Breast epithelium (tissue), 3 donors: Measurements from ENCODE around the gene RSRC2.

Experiments used
- CTCF ChIP-seq, 3 donors: fragments of 450-650 bp; IDR thresholded peaks; one replicate each; pipeline ENCODE4 v1.5.1; 2016 to 2017; ENCODE audit warnings: antibody characterized with exemption in 3 of 3, mild to moderate bottlenecking in 3 of 3, moderate library complexity in 3 of 3
- POLR2A ChIP-seq: fragments of 450-650 bp; IDR thresholded peaks from one replicate; pipeline ENCODE4 v1.6.1; 2016; ENCODE audit warnings: antibody characterized with exemption, mild to moderate bottlenecking, moderate library complexity
- POLR2AphosphoS5 ChIP-seq, 3 donors: sonication (generic); formaldehyde crosslinking; IDR thresholded peaks; one replicate each; pipeline ENCODE4 v1.6.1; 2017; ENCODE audit warnings: antibody characterized with exemption in 3 of 3

DNA sequence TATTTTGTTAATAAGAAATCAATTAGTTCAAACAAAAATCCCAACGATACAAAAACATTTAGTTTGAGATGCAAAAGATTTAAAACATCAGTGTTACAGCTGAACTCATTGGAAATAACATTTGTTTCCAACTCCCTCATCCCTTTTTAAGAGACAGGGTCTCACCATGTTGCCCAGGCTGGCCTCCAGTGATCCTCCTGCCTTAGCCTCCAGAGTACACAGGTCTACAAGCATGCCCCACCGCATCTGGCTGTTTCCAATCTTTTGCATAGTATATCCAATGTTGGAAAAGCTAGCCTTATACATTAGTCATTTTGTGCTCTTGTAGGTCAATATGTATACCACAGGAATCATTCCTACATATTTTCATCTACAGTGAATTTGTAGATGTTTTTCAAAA is 11.5 kb downstream of the RSRC2 start:
- TF ChIP-seq CTCF (IDR thresholded peaks at IDR 0.05): no peak
- no peak for TF ChIP-seq POLR2A
- no peak for TF ChIP-seq POLR2AphosphoS5 (IDR thresholded peaks at IDR 0.05)
